HepG2 (cell line): ENCODE results near the gene CD36. TPM values are rescaled to one million over a fixed set of nuclear protein-coding genes. Genes with fewer than 3 reads are reported as not detected.

Source experiments
- ATAC-seq: fragments of 200-7000 bp; cut with Tn5 transposase; 3 replicates; pipeline ENCODE4 v1.9.1; 2020; ENCODE audit warnings: mild to moderate bottlenecking, moderate library complexity
- BruUV-seq: library from RNA; stranded (reverse); fragments of 400-500 nt; replicated peaks from 2 replicates; lab custom pipeline; 2021; lab: Mats Ljungman, UMichigan
- CTCF ChIA-PET: fragments of 300-600 bp; formaldehyde crosslinking; extraction: SDS; loops from one replicate; lab custom pipeline; 2021; ENCODE audit warnings: low total read pairs, inconsistent platforms, low intra/inter-chr PET ratio; lab: Yijun Ruan, JAX
- POLR2A ChIA-PET: fragments of 350-600 bp; sonication (Branson Sonifier 250); formaldehyde crosslinking; loops from one replicate; lab custom pipeline; 2020; ENCODE audit warnings: antibody characterized with exemption, inconsistent platforms; lab: Yijun Ruan, JAX
- DNase-seq: peaks from one replicate; pipeline ENCODE4 v3.0.0-alpha.2; 2015; ENCODE audit warnings: low spot score
- FAIRE-seq: peaks from 3 replicates; lab custom pipeline; 2011; peaks lifted over from hg19 to GRCh38; lab: Jason Lieb, UNC
- H2AFZ ChIP-seq: one replicate; pipeline ENCODE4 v1.6.1; 2011; ENCODE audit warnings: low read length, inconsistent platforms
- H3K27ac ChIP-seq: fragments of 300-600 bp; 3 replicates; pipeline ENCODE4 v1.8.0; 2011; ENCODE audit warnings: mixed run types, mild to moderate bottlenecking, mixed read lengths, low read length, inconsistent platforms; ENCODE audit not compliant: insufficient read depth; ENCODE audit errors: extremely low read length
- H3K27me3 ChIP-seq, 2 experiments: fragments of 200-600 bp in 1 of 2; 2 replicates in 1 of 2; 3 replicates in 1 of 2; pipeline versions ENCODE4 v1.6.0 to v1.8.0; 2011; ENCODE audit warnings: low read length in 2 of 2, mild to moderate bottlenecking in 2 of 2, moderate library complexity in 2 of 2, inconsistent platforms in 1 of 2; ENCODE audit not compliant: insufficient read depth in 2 of 2, control insufficient read depth in 1 of 2
- H3K36me3 ChIP-seq, 2 experiments: fragments of 200-600 bp in 1 of 2; replicated peaks in 1 of 2; 2 replicates in 1 of 2; 3 replicates in 1 of 2; pipeline versions ENCODE4 v1.5.1 to v1.8.0; 2011; ENCODE audit warnings: low read length in 2 of 2, inconsistent platforms in 1 of 2; ENCODE audit not compliant: insufficient read depth in 2 of 2, control insufficient read depth in 1 of 2
- H3K4me1 ChIP-seq: 2 replicates; pipeline ENCODE4 v1.5.1; 2012; ENCODE audit warnings: low read length, inconsistent platforms; ENCODE audit not compliant: insufficient read depth
- H3K4me2 ChIP-seq: 2 replicates; pipeline ENCODE4 v1.6.0; 2011; ENCODE audit warnings: low read depth, low read length, inconsistent platforms
- H3K4me3 ChIP-seq, 3 experiments: fragments of 200-600 bp in 1 of 3; sonication (generic), shearing (Covaris generic) in 1 of 3; replicated peaks in 1 of 3; 2 replicates each; pipeline ENCODE4 v1.5.1; 2011 to 2016; ENCODE audit warnings: low read length in 3 of 3, inconsistent platforms in 2 of 3, low read depth in 2 of 3, mild to moderate bottlenecking in 2 of 3, control low read depth in 1 of 3, mixed read lengths in 1 of 3; ENCODE audit not compliant: insufficient read depth in 1 of 3
- H3K79me2 ChIP-seq: one replicate; pipeline ENCODE4 v1.6.1; 2011; ENCODE audit warnings: low read length, inconsistent platforms; ENCODE audit not compliant: insufficient read depth
- H3K9ac ChIP-seq: 2 replicates; pipeline ENCODE4 v1.6.0; 2011; ENCODE audit warnings: mild to moderate bottlenecking, low read depth, low read length, inconsistent platforms; ENCODE audit not compliant: insufficient read depth
- H3K9me3 ChIP-seq: 2 replicates; pipeline ENCODE4 v1.5.1; 2012; ENCODE audit warnings: mild to moderate bottlenecking, low read length
- H4K20me1 ChIP-seq: 2 replicates; pipeline ENCODE4 v1.6.0; 2011; ENCODE audit warnings: inconsistent platforms, mild to moderate bottlenecking, low read length, moderate library complexity; ENCODE audit not compliant: insufficient read depth
- ARNT2 ChIP-seq: sonication (generic); formaldehyde crosslinking; IDR thresholded peaks from 2 replicates; pipeline ENCODE4 v1.8.0; 2022; ENCODE audit warnings: mild to moderate bottlenecking, low read depth, missing genetic modification reagents, moderate library complexity
- GATAD1 ChIP-seq: IDR thresholded peaks from 2 replicates; pipeline ENCODE4 v1.6.1; 2016; ENCODE audit warnings: missing genetic modification reagents, missing compliant biosample characterization
- MAFF ChIP-seq: IDR thresholded peaks from 2 replicates; pipeline ENCODE4 v1.6.1; 2011; ENCODE audit warnings: low read depth, low read length, improper control_type of control experiment
- PAXIP1 ChIP-seq: sonication (generic); formaldehyde crosslinking; conservative IDR thresholded peaks from 2 replicates; pipeline ENCODE4 v1.4.0; 2020; ENCODE audit warnings: mild to moderate bottlenecking, missing genetic modification reagents, moderate library complexity
- RNF219 ChIP-seq: sonication (generic); formaldehyde crosslinking; IDR thresholded peaks from 2 replicates; pipeline ENCODE4 v1.5.0; 2020; ENCODE audit warnings: mild to moderate bottlenecking, missing genetic modification reagents
- ZNF234 ChIP-seq: sonication (generic); formaldehyde crosslinking; conservative IDR thresholded peaks from 2 replicates; pipeline ENCODE4 v1.5.1; 2020; ENCODE audit warnings: mild to moderate bottlenecking, missing genetic modification reagents
- in situ Hi-C: cut with HindIII; loops from 2 replicates; pipeline ENCODE4 v1.10.0; 2017; ENCODE audit warnings: low pct_unique_long_range_greater_than_20kb; ENCODE audit not compliant: extremely low pct_ligation_motif_present
- intact Hi-C: fragments of 100-400 bp; cut with micrococcal nuclease; formaldehyde crosslinking; loops from one replicate; pipeline ENCODE4 v1.10.0; 2022; ENCODE audit not compliant: unreplicated experiment
- polyA plus RNA-seq, 8 experiments: library from polyadenylated mRNA; depleted of rRNA in 3 of 8; stranded (reverse) in 7 of 8; unstranded in 1 of 8; fragments of >200 nt; fragmentation: Illumina TruSeq in 4 of 8; extraction: Trizol in 4 of 8; gene quantifications; 2 replicates each; pipeline versions ENCODE4 v1.2.1 to v1.2.3, GENCODE V29; 2011 to 2016; ENCODE audit warnings: low read depth in 4 of 8, missing spikeins in 1 of 8, mixed read lengths in 1 of 8; ENCODE audit not compliant: insufficient read depth in 1 of 8
- total RNA-seq, 5 experiments: library from RNA; depleted of rRNA; stranded (reverse); fragments of >200 nt; fragmentation: Illumina TruSeq; extraction: Trizol; gene quantifications; 2 replicates each; pipeline ENCODE4 v1.2.3, GENCODE V29; 2016; ENCODE audit warnings: low read depth in 1 of 5
- TF ChIP-seq, protein P1 (sequence below): sonication (generic); formaldehyde crosslinking; IDR thresholded peaks from 2 replicates; pipeline ENCODE4 v1.5.1; 2020; ENCODE audit warnings: missing genetic modification reagents, mild to moderate bottlenecking, borderline replicate concordance
- TF ChIP-seq, protein P2 (sequence below): sonication (generic); formaldehyde crosslinking; IDR thresholded peaks from 2 replicates; pipeline ENCODE4 v1.4.0; 2020; ENCODE audit warnings: missing genetic modification reagents
- TF ChIP-seq, protein P3 (sequence below): sonication (generic); formaldehyde crosslinking; IDR thresholded peaks from 2 replicates; pipeline ENCODE4 v1.4.0; 2020; ENCODE audit warnings: mild to moderate bottlenecking, missing genetic modification reagents, borderline replicate concordance

The CD36 gene
- total and polyA plus RNA-seq, 2 of the 13 experiments (the other 11 are each of a cell fraction or from before 2014, with no cell fraction given), result 2.8 to 4.8 TPM

- no peak for TF ChIP-seq PAXIP1 (CRISPR knock-in tag)
These were observed 20.3 kb upstream of the CD36 start (continued) for GRCh38 chr7:80618096-80618495.

- H3K4me3 ChIP-seq, result no peak overlapping the region
- peaks cover 13% of the 10 kb centered on the region for H3K4me1 ChIP-seq
- FAIRE-seq, result no peak
- H3K36me3 ChIP-seq, result no peaks in the 10 kb centered on the region
- H2AFZ ChIP-seq, result no peak overlapping the region
- no peak for DNase-seq
- no TSS peak for BruUV-seq
- H3K4me2 ChIP-seq, result no peak overlapping the region
- ChIA-PET CTCF (no interaction called here), POLR2A (no interaction called here)
- in situ Hi-C loops, result no loop called here
- H3K79me2 ChIP-seq, result no peaks in the 10 kb centered on the region
- no peaks in the 10 kb centered on the region for H3K9me3 ChIP-seq
- H3K27me3 ChIP-seq, result no peaks in the 10 kb centered on the region
- no peak overlapping the region for H3K27ac ChIP-seq
- no peaks in the 10 kb centered on the region for H4K20me1 ChIP-seq
- ATAC-seq, result no peak
- intact Hi-C loops, result no loop called here
- H3K9ac ChIP-seq, result no peak overlapping the region
- no peak for TF ChIP-seq GATAD1 (CRISPR knock-in tag)
- TF ChIP-seq, protein P1, sequence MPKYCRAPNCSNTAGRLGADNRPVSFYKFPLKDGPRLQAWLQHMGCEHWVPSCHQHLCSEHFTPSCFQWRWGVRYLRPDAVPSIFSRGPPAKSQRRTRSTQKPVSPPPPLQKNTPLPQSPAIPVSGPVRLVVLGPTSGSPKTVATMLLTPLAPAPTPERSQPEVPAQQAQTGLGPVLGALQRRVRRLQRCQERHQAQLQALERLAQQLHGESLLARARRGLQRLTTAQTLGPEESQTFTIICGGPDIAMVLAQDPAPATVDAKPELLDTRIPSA (CRISPR knock-in tag), result no peak
- TF ChIP-seq, protein P2, sequence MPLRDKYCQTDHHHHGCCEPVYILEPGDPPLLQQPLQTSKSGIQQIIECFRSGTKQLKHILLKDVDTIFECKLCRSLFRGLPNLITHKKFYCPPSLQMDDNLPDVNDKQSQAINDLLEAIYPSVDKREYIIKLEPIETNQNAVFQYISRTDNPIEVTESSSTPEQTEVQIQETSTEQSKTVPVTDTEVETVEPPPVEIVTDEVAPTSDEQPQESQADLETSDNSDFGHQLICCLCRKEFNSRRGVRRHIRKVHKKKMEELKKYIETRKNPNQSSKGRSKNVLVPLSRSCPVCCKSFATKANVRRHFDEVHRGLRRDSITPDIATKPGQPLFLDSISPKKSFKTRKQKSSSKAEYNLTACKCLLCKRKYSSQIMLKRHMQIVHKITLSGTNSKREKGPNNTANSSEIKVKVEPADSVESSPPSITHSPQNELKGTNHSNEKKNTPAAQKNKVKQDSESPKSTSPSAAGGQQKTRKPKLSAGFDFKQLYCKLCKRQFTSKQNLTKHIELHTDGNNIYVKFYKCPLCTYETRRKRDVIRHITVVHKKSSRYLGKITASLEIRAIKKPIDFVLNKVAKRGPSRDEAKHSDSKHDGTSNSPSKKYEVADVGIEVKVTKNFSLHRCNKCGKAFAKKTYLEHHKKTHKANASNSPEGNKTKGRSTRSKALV (CRISPR knock-in tag), result no peak
- TF ChIP-seq ZNF234, result no peak
- TF ChIP-seq, protein P3, sequence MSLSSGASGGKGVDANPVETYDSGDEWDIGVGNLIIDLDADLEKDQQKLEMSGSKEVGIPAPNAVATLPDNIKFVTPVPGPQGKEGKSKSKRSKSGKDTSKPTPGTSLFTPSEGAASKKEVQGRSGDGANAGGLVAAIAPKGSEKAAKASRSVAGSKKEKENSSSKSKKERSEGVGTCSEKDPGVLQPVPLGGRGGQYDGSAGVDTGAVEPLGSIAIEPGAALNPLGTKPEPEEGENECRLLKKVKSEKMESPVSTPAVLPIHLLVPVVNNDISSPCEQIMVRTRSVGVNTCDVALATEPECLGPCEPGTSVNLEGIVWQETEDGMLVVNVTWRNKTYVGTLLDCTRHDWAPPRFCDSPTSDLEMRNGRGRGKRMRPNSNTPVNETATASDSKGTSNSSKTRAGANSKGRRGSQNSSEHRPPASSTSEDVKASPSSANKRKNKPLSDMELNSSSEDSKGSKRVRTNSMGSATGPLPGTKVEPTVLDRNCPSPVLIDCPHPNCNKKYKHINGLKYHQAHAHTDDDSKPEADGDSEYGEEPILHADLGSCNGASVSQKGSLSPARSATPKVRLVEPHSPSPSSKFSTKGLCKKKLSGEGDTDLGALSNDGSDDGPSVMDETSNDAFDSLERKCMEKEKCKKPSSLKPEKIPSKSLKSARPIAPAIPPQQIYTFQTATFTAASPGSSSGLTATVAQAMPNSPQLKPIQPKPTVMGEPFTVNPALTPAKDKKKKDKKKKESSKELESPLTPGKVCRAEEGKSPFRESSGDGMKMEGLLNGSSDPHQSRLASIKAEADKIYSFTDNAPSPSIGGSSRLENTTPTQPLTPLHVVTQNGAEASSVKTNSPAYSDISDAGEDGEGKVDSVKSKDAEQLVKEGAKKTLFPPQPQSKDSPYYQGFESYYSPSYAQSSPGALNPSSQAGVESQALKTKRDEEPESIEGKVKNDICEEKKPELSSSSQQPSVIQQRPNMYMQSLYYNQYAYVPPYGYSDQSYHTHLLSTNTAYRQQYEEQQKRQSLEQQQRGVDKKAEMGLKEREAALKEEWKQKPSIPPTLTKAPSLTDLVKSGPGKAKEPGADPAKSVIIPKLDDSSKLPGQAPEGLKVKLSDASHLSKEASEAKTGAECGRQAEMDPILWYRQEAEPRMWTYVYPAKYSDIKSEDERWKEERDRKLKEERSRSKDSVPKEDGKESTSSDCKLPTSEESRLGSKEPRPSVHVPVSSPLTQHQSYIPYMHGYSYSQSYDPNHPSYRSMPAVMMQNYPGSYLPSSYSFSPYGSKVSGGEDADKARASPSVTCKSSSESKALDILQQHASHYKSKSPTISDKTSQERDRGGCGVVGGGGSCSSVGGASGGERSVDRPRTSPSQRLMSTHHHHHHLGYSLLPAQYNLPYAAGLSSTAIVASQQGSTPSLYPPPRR (CRISPR knock-in tag), result no peak
- TF ChIP-seq RNF219, result no peak
- TF ChIP-seq MAFF, result no peak
- no peak for TF ChIP-seq ARNT2 (CRISPR knock-in tag)
These were observed 18.7 kb upstream of the CD36 start for GRCh38 chr7:80619741-80620140.
